ENCODE data around the gene RERE. TPM values are rescaled to one million over a fixed set of nuclear protein-coding genes. Genes with fewer than 3 reads are reported as not detected.

Gene RERE
- total RNA-seq, 1 experiment from 2014 or later: 40.6 TPM

GRCh38 chr1:8555582-8555981 is 261.9 kb downstream of the RERE start:
- CTCF ChIA-PET: interaction anchor here (0.9 kb wide), 1 partner anchor 23 kb away, joined by 3 read pairs; no protein-coding TSS in a partner anchor
- Histone ChIP-seq H3K4me2 (ENCODE audit: low read length) (no peak overlapping the region), H3K9ac (ENCODE audit: low read length) (no peak overlapping the region), H3K4me1 (ENCODE audit: control insufficient read depth in 1 of 2, insufficient read depth in 2 of 2, low read length in 2 of 2) (no peaks in the 10 kb centered on the region), H3K9me3 (ENCODE audit: control insufficient read depth in 1 of 2, insufficient read depth in 1 of 2, low read depth in 1 of 2, low read length in 2 of 2) (no peaks in the 10 kb centered on the region), H2AFZ (ENCODE audit: low read depth, low read length, poor library complexity, severe bottlenecking) (no peak overlapping the region), H3K9me2 (ENCODE audit: insufficient read depth) (no peaks in the 10 kb centered on the region), H3K36me3 (ENCODE audit: control insufficient read depth in 1 of 2, insufficient read depth in 2 of 2, low read length in 2 of 2) (no peaks in the 10 kb centered on the region), H3K79me2 (ENCODE audit: insufficient read depth, low read length) (no peaks in the 10 kb centered on the region), H3K27ac (ENCODE audit: low read depth, low read length) (no peak overlapping the region), H4K20me1 (ENCODE audit: insufficient read depth) (no peaks in the 10 kb centered on the region), H3K4me3 (replicated peaks in 1 of 2; ENCODE audit: low read depth in 1 of 2, low read length in 2 of 2) (no peak overlapping the region), H3K27me3 (ENCODE audit: insufficient read depth, low read length) (no peaks in the 10 kb centered on the region)
- TF ChIP-seq EGR1 (IDR thresholded peaks at IDR 0.05; ENCODE audit: low read depth) (no peak), TCF7L2 (IDR thresholded peaks at IDR 0.05; ENCODE audit: borderline replicate concordance, extremely low read depth, insufficient read depth, insufficient read length) (no peak), SP1 (IDR thresholded peaks at IDR 0.05; ENCODE audit: low read depth) (no peak), ZNF274 (IDR thresholded peaks at IDR 0.05; ENCODE audit: low read depth, low read length) (no peak), CBX3 (IDR thresholded peaks at IDR 0.05; ENCODE audit: low read depth) (no peak), EZH2 (IDR thresholded peaks at IDR 0.05) (no peak), SIN3A (IDR thresholded peaks at IDR 0.05; ENCODE audit: low read depth) (no peak), ELF1 (IDR thresholded peaks at IDR 0.05; ENCODE audit: borderline replicate concordance, low read depth) (no peak), CEBPB (IDR thresholded peaks at IDR 0.05; ENCODE audit: low read depth) (no peak), JUND (IDR thresholded peaks at IDR 0.05) (no peak), ATF3 (IDR thresholded peaks at IDR 0.05) (no peak), POLR2A (IDR thresholded peaks at IDR 0.05; ENCODE audit: borderline replicate concordance, extremely low read depth, insufficient read depth, insufficient read length) (no peak), SRF (IDR thresholded peaks at IDR 0.05; ENCODE audit: low read depth) (no peak)
- TF ChIP-seq, protein P1, sequence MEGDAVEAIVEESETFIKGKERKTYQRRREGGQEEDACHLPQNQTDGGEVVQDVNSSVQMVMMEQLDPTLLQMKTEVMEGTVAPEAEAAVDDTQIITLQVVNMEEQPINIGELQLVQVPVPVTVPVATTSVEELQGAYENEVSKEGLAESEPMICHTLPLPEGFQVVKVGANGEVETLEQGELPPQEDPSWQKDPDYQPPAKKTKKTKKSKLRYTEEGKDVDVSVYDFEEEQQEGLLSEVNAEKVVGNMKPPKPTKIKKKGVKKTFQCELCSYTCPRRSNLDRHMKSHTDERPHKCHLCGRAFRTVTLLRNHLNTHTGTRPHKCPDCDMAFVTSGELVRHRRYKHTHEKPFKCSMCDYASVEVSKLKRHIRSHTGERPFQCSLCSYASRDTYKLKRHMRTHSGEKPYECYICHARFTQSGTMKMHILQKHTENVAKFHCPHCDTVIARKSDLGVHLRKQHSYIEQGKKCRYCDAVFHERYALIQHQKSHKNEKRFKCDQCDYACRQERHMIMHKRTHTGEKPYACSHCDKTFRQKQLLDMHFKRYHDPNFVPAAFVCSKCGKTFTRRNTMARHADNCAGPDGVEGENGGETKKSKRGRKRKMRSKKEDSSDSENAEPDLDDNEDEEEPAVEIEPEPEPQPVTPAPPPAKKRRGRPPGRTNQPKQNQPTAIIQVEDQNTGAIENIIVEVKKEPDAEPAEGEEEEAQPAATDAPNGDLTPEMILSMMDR (IDR thresholded peaks at IDR 0.05 in 2 of 3, conservative IDR thresholded peaks at IDR 0.05 in 1 of 3; ENCODE audit: borderline replicate concordance in 1 of 3, insufficient read depth in 1 of 3, low read depth in 2 of 3, low read length in 2 of 3): no peak
- TF ChIP-seq, protein P2, sequence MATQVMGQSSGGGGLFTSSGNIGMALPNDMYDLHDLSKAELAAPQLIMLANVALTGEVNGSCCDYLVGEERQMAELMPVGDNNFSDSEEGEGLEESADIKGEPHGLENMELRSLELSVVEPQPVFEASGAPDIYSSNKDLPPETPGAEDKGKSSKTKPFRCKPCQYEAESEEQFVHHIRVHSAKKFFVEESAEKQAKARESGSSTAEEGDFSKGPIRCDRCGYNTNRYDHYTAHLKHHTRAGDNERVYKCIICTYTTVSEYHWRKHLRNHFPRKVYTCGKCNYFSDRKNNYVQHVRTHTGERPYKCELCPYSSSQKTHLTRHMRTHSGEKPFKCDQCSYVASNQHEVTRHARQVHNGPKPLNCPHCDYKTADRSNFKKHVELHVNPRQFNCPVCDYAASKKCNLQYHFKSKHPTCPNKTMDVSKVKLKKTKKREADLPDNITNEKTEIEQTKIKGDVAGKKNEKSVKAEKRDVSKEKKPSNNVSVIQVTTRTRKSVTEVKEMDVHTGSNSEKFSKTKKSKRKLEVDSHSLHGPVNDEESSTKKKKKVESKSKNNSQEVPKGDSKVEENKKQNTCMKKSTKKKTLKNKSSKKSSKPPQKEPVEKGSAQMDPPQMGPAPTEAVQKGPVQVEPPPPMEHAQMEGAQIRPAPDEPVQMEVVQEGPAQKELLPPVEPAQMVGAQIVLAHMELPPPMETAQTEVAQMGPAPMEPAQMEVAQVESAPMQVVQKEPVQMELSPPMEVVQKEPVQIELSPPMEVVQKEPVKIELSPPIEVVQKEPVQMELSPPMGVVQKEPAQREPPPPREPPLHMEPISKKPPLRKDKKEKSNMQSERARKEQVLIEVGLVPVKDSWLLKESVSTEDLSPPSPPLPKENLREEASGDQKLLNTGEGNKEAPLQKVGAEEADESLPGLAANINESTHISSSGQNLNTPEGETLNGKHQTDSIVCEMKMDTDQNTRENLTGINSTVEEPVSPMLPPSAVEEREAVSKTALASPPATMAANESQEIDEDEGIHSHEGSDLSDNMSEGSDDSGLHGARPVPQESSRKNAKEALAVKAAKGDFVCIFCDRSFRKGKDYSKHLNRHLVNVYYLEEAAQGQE (IDR thresholded peaks at IDR 0.05; ENCODE audit: low read depth): no peak
- POLR2A ChIA-PET: no interaction called here
- RAD21 ChIA-PET (ENCODE audit: low non-redundant PET in 1 of 2, low total read pairs in 2 of 2, uncharacterized antibody in 2 of 2, unreplicated experiment in 2 of 2): no interaction called here
- BruUV-seq (replicated peaks): no TSS peak
- intact Hi-C loops (cut with micrococcal nuclease): no loop called here
- DNase-seq (ENCODE audit: low read depth, low spot score): no peak
- no peak for ATAC-seq
